ENCODE measurements around the gene RAPGEF2.

DNA sequence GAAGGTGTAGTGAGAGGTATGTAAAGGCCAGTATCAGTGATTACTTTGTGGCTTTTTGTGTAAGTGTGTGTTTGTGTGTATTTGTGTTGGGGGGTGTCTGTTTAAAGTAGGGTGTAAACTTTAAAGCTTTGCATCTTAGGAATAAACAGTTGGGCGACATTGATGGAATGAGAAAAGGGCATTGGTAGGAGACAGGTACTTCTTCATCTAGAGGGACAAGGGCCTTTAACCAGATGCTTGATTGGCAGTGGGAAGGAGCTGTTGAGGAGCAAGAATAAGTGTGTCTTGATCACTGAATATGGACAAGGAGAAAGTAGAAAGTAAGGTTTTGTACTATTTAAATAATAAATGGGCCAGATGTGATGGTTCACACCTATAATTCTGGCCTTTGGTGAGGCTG lies 48.8 kb downstream of the RAPGEF2 start:
- TF ChIP-seq, protein P1, sequence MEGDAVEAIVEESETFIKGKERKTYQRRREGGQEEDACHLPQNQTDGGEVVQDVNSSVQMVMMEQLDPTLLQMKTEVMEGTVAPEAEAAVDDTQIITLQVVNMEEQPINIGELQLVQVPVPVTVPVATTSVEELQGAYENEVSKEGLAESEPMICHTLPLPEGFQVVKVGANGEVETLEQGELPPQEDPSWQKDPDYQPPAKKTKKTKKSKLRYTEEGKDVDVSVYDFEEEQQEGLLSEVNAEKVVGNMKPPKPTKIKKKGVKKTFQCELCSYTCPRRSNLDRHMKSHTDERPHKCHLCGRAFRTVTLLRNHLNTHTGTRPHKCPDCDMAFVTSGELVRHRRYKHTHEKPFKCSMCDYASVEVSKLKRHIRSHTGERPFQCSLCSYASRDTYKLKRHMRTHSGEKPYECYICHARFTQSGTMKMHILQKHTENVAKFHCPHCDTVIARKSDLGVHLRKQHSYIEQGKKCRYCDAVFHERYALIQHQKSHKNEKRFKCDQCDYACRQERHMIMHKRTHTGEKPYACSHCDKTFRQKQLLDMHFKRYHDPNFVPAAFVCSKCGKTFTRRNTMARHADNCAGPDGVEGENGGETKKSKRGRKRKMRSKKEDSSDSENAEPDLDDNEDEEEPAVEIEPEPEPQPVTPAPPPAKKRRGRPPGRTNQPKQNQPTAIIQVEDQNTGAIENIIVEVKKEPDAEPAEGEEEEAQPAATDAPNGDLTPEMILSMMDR (IDR thresholded peaks at IDR 0.05), result no peak
- no peak for TF ChIP-seq ZFX (IDR thresholded peaks at IDR 0.05; ENCODE audit: borderline replicate concordance)

Measured in 22Rv1 (cell line).